Lower lobe of right lung (tissue), 2 donors: ENCODE results near the gene ERN2. TPM values are rescaled to one million over a fixed set of nuclear protein-coding genes. Genes with fewer than 3 reads are reported as not detected.
A peak's percentile ranks its signal among the peaks of the same experiment; 100 is the strongest.

ENCODE experiments used
- ATAC-seq, 2 donors: fragments of 200-7000 bp; cut with Tn5 transposase; one replicate each; pipeline ENCODE4 v1.9.1; 2020 to 2022; ENCODE audit warnings: mild to moderate bottlenecking in 2 of 2, moderate library complexity in 2 of 2
- DNase-seq: peaks from one replicate; pipeline ENCODE4 v3.0.0-alpha.2; 2020
- H3K27ac ChIP-seq: fragments of 200-600 bp; one replicate; pipeline ENCODE4 v1.8.0; 2022
- H3K27me3 ChIP-seq: fragments of 200-600 bp; one replicate; pipeline ENCODE4 v1.8.0; 2022; ENCODE audit warnings: low read depth
- H3K36me3 ChIP-seq: fragments of 200-600 bp; one replicate; pipeline ENCODE4 v1.8.0; 2022; ENCODE audit warnings: mild to moderate bottlenecking
- H3K4me1 ChIP-seq: fragments of 200-600 bp; one replicate; pipeline ENCODE4 v1.8.0; 2022
- H3K4me3 ChIP-seq: fragments of 200-600 bp; one replicate; pipeline ENCODE4 v1.8.0; 2022; ENCODE audit warnings: mild to moderate bottlenecking
- H3K9me3 ChIP-seq: fragments of 200-600 bp; one replicate; pipeline ENCODE4 v1.8.0; 2022
- intact Hi-C: fragments of 100-400 bp; cut with DNase I; formaldehyde crosslinking; loops from one replicate; pipeline ENCODE4 v1.11.0; 2022
- total RNA-seq: library from RNA; stranded (reverse); fragmentation: NEBNext Ultra II Directional; extraction: Animal tissue kit (Norgen Biotek cat#: 25700); gene quantifications from one replicate; pipeline ENCODE4 v1.2.1, GENCODE V29; 2021
- TF ChIP-seq, protein P1 (sequence below): fragments of 200-600 bp; IDR thresholded peaks from one replicate; pipeline ENCODE4 v1.8.0; 2022; ENCODE audit warnings: antibody characterized with exemption, mild to moderate bottlenecking
- donor health status: DM: no; HTN: yes; CAD: no; lungs with severe emphysema.

Gene ERN2
- total RNA-seq, 1 donor from 2014 or later = 4.9 TPM

DNA sequence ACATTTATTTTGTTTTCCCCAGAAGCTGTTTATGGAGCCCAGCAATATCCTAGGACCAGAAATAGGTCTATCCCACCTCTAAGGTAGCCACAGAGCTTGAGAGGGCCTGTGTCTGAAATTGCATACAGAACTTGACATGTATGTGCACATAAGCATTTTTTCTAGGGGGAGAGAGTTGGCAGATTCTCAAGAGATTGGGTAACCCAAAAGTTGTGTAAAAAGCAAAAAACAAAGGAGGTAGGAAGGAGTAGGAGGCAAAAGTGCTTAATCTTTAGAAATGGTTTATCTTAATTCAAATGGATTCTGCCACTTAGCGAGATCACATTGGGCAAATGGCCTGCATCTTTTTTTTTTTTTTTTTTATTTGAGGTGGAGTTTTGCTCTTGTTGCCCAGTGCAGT lies 30.8 kb downstream of the ERN2 start:
- ATAC-seq (no peak), DNase-seq (no peak)
- Histone ChIP-seq H3K4me1 (peaks cover 9% of the 10 kb centered on the region), H3K27me3 (no peaks in the 10 kb centered on the region), H3K36me3 (peaks cover 38% of the 10 kb centered on the region), H3K9me3 (no peaks in the 10 kb centered on the region), H3K4me3 (no peak overlapping the region), H3K27ac (no peak overlapping the region)
- TF ChIP-seq, protein P1, sequence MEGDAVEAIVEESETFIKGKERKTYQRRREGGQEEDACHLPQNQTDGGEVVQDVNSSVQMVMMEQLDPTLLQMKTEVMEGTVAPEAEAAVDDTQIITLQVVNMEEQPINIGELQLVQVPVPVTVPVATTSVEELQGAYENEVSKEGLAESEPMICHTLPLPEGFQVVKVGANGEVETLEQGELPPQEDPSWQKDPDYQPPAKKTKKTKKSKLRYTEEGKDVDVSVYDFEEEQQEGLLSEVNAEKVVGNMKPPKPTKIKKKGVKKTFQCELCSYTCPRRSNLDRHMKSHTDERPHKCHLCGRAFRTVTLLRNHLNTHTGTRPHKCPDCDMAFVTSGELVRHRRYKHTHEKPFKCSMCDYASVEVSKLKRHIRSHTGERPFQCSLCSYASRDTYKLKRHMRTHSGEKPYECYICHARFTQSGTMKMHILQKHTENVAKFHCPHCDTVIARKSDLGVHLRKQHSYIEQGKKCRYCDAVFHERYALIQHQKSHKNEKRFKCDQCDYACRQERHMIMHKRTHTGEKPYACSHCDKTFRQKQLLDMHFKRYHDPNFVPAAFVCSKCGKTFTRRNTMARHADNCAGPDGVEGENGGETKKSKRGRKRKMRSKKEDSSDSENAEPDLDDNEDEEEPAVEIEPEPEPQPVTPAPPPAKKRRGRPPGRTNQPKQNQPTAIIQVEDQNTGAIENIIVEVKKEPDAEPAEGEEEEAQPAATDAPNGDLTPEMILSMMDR = no peak
- intact Hi-C loops = no loop called here

DNA sequence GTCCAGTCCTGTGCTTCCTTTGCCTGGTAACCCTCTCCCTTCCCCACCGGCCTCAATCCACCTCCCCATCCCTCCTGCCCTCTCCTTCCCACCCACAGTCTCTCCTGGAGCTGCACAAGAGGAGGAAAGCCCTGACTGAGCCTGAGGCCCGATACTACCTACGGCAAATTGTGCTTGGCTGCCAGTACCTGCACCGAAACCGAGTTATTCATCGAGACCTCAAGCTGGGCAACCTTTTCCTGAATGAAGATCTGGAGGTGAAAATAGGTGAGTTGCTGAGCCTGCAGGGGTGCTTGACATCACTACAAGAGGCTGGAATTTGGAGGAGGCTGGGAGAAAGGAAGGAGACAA lies 33.1 kb downstream of the ERN2 start:
- intact Hi-C loops = no loop called here
- Histone ChIP-seq H3K9me3 (no peaks in the 10 kb centered on the region), H3K36me3 (peaks cover 30% of the 10 kb centered on the region), H3K27ac (no peak overlapping the region), H3K4me1 (peaks cover 9% of the 10 kb centered on the region), H3K27me3 (no peaks in the 10 kb centered on the region), H3K4me3 (no peak overlapping the region)
- TF ChIP-seq, protein P1 = no peak
- DNase-seq (no peak), ATAC-seq (no peak)

DNA sequence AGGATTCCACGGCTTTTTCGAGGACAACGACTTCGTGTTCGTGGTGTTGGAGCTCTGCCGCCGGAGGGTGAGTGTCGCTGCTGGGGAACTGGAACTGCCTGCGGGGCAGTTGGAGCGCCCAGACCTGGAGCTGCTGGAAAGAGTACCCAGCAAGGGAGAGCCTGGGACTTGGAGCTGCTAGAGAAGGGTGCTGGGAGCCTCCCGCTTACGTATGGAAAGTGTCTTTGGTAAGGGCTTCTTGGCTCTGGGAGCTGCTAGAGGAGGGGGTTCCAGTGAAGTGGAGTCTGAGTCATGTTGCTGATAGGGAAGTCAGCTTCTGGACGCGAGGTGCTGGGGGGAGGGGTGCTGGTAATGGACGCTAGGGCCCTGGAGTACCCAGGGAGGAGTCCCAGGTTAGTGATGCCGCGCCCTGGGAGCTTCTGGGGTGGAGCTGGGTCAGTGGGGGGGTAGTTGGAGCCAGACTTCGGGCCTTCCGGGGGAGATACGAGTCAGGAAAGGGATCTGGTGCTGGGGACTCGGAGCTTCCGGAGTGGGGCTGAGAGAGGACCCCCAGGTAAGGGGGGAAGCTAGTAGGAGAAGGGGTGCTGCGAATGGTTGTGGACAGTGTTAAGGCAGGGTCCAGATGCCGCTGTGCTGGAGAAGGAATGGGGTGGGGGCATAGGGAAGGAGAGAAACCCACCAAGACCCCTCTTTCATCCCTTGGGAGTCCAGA lies 33.6 kb downstream of the ERN2 start:
- TF ChIP-seq, protein P1 = no peak
- Histone ChIP-seq H3K9me3 (no peaks in the 10 kb centered on the region), H3K27ac (no peak overlapping the region), H3K4me3 (peak overlapping the region; percentile 64), H3K4me1 (peaks cover 9% of the 10 kb centered on the region), H3K27me3 (no peaks in the 10 kb centered on the region), H3K36me3 (peaks cover 28% of the 10 kb centered on the region)
- DNase-seq = peak; percentile 61
- intact Hi-C loops = no loop called here
- ATAC-seq = peak; percentile 9 to 24

DNA sequence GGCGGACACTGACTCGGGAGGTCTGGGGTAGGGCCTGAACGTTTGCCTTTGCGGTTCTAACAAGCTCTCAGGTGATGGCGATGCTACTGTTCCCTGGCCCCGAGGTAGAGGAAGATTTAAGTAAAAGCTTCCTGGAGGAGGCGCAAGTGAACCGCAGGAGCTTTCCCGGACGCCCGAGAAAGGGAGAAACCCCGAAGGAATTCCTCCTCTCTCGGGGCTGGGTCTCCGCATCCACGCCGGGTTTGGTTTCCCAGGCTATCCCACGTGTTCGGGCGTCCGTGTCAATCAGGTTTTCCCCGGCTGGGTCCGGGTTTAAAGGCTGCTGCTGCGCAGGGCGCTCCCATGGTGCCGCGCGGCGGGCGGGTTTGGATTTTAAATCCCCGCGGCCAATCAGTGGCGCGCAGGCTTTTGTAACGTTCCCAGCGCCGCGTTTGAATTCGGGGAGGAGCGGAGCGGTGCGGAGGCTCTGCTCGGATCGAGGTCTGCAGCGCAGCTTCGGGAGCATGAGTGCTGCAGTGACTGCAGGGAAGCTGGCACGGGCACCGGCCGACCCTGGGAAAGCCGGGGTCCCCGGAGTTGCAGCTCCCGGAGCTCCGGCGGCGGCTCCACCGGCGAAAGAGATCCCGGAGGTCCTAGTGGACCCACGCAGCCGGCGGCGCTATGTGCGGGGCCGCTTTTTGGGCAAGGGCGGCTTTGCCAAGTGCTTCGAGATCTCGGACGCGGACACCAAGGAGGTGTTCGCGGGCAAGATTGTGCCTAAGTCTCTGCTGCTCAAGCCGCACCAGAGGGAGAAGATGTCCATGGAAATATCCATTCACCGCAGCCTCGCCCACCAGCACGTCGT lies 34.4 kb downstream of the ERN2 start, which contains the start of gene PLK1:
TSS of gene PLK1 (plus strand) at position 460 of the 844 bp plus-strand sequence. CDS start at position 504, 44 bp downstream.
- DNase-seq (peak; percentile 87), ATAC-seq (peak; percentile 94 to 97)
- intact Hi-C loops = no loop called here
- Histone ChIP-seq H3K4me3 (peak within 1 kb of the TSS; percentile 64), H3K4me1 (peaks cover 9% of the 10 kb centered on the region), H3K36me3 (peaks cover 20% of the 10 kb centered on the region), H3K9me3 (no peaks in the 10 kb centered on the region), H3K27ac (no peak within 1 kb of the TSS), H3K27me3 (no peaks in the 10 kb centered on the region)
- TF ChIP-seq, protein P1 = peak; percentile 14

DNA sequence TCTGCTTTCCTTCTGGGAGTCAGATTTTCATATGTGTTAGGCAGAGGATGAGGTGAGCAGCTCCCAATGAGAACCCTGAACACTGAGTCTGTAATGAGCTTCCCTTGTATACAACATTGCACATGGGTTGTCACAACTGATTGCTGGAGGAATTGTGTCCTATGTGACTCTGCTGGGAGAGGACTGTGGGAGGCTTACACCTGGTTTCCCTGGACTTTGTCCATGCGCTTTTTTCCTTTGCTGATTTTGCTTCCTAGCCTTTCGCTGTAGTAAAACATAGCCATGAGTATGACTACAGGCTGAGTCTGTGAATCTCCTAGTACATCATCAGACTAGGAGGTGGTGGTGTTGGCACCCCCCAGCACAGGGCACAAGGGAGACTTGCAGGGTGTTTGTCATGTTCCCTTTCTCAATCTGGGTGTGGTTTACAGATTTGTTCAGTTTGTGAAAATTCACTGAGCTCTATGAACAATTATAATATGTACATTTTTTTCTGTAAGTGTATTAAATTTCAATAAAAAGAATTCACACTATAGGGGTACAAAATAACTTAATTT lies 36.0 kb downstream of the ERN2 start:
- Histone ChIP-seq H3K36me3 (peaks cover 11% of the 10 kb centered on the region), H3K4me3 (no peak overlapping the region), H3K4me1 (peaks cover 9% of the 10 kb centered on the region), H3K27me3 (no peaks in the 10 kb centered on the region), H3K27ac (no peak overlapping the region), H3K9me3 (no peaks in the 10 kb centered on the region)
- intact Hi-C loops = no loop called here
- DNase-seq = no peak
- TF ChIP-seq, protein P1 = no peak
- no peak for ATAC-seq
